HG02759 (cell line): Measurements from ENCODE around the gene SIX5.

Source experiments
- ATAC-seq: cut with Tn5 transposase; IDR thresholded peaks from one replicate; pipeline ENCODE4 v1.9.1; 2021; ENCODE audit warnings: mild to moderate bottlenecking, moderate library complexity; ENCODE audit not compliant: unreplicated experiment

The SIX5 gene

DNA sequence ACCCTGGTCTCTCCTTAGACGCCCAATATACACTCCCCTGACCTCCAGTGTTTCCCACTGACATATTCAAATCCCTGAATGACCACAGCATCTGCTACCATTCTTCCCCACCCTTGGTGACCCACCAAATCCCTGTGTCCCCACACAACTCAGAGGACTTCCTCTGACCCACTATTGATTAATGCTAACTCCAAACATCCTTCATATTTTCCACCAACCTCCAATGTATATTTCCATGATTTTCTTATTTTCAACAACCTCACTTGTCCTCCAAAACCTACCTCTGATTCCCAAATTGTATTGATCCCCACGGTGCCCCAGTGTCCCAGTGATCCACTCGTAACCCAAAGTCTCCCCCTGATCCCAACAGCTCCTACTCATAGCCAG, 24.1 kb upstream of the SIX5 start:
- ATAC-seq, result no peak

DNA sequence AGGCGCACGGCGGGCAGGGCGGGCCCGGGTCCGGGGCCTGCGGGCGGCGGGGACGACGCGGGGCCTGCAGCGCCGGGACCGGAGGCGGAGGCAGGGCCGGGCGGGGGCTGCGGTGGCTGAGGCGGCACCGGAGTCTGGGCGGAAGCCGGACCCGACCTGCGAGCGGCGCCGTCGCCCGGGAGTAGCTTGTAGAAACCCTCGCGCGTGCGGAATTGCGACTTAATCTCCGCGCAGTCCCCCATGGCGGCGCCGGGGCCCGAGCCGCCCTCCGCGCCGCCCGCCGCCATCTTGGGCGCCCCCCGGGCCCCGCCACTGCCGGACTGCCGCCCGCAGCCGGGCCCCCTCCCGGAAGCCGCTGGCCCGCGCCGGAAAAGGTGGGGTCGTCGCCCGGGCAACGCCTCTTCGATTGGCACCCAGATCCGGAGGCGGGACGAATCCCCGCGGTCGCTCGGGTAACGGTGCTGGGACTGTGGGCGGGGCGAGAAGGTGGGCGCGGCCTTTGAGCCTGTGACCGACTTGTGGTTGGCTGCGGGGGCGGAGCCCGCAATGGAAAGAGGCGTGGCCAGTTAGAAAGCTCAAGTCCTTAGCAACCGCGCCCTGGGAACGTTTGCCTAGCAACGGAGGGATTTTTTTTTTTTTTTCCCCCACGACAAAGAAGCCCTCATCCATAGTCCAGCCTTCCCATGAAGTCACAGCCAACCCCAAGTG, 23.6 kb upstream of the SIX5 start, which contains the start of gene DMWD:
Gene DMWD, minus strand, starts transcription at position 376 of the 708 bp plus-strand sequence. Its CDS starts 89 bp downstream, at position 287.
- peak; percentile 95 for ATAC-seq

GRCh38 chr19:45791744-45792469, 22.9 kb upstream of the SIX5 start:
- ATAC-seq, result no peak

DNA sequence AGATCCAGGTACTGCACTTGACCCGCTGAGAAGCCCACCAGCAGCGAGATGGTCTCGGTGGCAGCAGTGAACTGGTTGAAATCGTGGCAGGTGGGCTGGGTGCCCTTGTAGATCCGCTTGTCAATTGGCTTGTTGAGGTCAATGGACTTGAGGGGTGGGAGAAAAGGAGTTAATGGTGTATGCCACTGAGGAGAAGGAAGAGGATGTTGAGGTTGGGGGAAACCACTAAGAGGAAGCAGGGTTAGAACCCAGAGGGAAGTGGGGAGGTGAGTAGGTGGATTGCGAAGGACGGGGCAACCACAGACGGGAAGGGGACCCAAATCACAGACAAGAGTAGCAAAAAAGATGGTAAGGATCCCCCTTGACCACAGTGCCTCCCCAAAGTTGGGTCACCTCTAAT, 21.9 kb upstream of the SIX5 start:
- no peak for ATAC-seq

DNA sequence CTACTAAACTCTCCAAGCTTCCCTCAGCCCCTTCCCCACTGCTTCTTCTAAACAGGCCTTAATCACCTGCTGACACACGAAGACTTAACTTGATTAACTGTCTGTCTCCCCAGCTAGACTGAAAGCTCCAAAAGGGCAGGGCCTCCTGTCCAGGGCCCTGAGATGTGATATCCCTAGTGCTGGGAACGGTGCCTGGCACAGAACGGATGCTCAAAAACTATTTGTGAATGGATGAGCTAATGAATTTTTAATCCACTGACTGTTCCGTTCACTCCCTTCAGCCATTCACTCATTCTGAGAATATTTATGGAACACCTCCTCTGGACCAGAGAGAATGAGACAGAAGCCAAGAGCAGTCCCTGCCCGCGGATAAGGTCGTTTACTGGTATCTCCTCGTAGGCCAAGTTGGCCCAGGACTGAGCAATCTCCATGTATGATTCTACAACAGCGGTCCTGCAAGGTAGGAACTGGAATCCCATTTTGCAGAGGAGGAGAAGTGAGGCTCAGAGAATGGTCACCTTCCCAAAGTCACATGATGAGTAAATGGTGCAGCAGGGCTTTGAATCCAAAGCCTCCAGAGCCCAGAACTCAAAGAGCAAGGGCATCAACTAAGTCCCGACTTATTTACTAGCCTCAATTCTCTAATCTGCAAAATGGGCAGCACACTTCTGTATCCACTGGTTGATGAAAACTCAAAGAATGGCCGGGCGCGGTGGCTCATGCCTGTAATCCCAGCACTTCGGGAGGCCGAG, 20.2 kb upstream of the SIX5 start:
- ATAC-seq, result no peak

GRCh38 chr19:45786533-45786894, 17.5 kb upstream of the SIX5 start:
- no peak for ATAC-seq

DNA sequence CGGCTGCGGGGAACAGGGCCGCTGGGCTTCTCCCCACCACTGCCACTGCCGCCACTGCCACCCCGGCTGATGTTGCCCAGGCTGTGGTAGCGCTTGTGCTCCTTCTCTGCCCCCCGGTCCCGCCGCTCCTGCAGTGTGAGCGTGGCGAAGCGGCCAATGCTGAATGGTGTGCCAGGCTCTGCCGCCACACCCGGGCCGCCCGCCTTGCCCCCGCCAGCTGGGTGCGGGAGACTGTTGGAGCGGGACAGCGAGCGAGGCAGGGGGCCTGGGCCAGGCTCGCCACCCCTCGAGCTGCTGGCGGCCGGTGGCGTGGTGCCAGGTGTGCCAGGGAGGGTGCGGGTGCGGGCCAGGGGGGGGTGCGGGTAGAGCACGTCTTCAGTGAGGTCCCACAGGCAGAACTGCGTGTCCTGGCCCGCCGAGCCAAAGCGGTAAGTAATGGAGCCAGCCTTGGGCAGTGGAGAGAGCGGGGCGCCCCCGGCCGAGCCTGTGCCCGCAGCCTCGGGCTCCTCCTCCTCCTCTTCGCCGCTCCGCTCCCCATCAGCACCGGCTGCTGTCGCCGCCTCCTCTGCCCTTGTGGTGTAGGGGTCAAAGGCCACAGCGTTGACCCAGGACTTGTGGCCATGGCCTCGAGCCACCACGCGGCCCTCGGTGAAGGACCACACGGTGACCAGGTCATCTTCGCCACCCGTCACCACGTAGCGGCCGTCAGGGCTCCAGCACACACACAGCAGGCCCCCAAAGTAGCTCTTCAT, 16.9 kb upstream of the SIX5 start:
- ATAC-seq, result no peak

- ATAC-seq, result no peak
Measured at GRCh38 chr19:45785097-45785496, 16.0 kb upstream of the SIX5 start.

DNA sequence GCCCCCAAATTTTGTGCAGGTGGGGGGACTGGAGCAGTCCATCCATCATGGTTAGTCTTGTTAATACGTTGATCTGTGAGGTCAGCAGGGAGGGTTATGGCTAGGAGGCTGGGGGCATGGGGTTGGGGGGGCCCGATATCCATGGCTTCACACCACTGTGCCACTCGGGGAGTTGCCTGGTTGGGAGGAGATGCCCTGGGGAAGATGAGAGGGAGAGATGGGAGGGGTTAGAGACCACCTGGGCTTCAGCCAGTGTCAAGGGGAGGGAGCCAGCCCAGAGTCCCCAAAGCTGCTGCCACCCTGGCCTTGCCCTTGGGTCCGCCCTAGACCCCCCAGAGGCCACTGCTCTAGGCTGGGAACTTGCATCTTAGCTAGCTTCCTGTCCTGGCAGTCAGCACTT, 15.0 kb upstream of the SIX5 start:
- no peak for ATAC-seq

- ATAC-seq, result no peak
Measured at GRCh38 chr19:45782820-45783785, 14.1 kb upstream of the SIX5 start.

- no peak for ATAC-seq
Measured at GRCh38 chr19:45782162-45782691, 13.2 kb upstream of the SIX5 start, which contains the start of gene DMPK. Gene DMPK (minus strand): TSS chr19:45782490. CDS start chr19:45782352, 138 bp downstream.

GRCh38 chr19:45781214-45782161, 12.4 kb upstream of the SIX5 start:
- no peak for ATAC-seq

GRCh38 chr19:45780448-45781213, 11.6 kb upstream of the SIX5 start:
- no peak for ATAC-seq

DNA sequence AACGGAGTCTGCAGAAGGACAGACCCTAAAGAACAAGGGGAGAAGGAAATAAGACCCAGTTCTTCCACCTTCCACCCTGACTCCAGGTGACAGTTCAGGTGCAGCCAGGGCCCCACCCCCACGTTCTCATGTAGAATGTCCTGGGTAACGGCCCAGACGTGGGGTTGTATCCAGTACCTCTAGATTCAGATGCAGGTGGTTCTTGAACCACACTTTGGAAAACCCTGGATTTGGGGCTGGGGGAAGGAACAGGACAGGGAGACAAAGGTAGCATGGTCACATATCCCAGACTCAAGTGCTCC, 11.0 kb upstream of the SIX5 start:
- no peak for ATAC-seq

GRCh38 chr19:45779231-45780145, 10.4 kb upstream of the SIX5 start:
- ATAC-seq, result peak; percentile 83

GRCh38 chr19:45778010-45778661, 9.1 kb upstream of the SIX5 start:
- no peak for ATAC-seq
